Measurements from ENCODE around the gene ASB18.

ASB18 gene

DNA sequence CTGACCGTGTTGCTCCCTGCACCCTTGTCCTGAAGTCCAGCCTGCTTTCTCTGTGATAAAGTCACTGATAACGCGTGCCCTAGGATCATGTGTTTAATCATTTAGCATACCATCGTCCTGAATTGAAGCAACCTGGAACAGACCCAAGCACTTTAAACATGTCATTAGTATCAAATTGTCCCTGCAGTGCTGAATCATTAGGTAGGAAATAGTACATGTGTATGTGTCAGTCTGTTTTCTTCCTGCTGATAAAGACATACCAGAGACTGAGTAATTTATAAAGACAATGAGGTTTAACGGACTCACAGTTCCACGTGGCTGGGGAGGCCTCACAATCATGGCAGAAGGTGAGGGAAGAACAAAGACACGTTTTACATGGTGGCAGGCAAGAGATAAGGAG lies 2.8 kb downstream of the ASB18 start:
- Mint-ChIP-seq H3K4me3 (no peak overlapping the region), H3K27ac (no peak overlapping the region), H3K4me1 (ENCODE audit: low read depth) (no peaks in the 10 kb centered on the region), H3K27me3 (peaks cover 25% of the 10 kb centered on the region), H3K36me3 (ENCODE audit: low read depth) (no peaks in the 10 kb centered on the region), H3K9me3 (peaks cover 7% of the 10 kb centered on the region)

DNA sequence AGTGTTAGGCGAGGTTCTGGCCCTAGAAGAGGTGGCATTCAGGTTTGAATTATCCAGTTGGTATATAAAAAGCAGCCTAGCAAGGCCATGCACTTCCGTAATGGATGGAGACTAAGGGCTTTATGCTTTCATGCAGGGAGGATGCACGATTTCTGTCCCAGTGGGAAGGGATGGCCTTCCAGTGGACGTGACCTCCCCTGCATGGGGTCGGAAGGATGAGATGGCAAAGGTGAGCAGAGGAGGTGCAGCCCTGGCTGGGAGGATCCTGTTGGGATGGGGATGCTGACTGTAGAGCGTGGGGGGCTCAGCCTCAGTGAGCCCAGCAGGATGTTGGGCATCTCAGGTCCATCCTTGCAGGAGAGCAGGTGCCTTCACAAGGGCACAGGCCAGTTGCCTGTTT lies 4.8 kb downstream of the ASB18 start:
- H3K36me3 Mint-ChIP-seq (ENCODE audit: low read depth) = no peaks in the 10 kb centered on the region
- H3K4me3 Mint-ChIP-seq = no peak overlapping the region
- peaks cover 30% of the 10 kb centered on the region for H3K27me3 Mint-ChIP-seq
- no peak overlapping the region for H3K27ac Mint-ChIP-seq
- no peaks in the 10 kb centered on the region for H3K4me1 Mint-ChIP-seq (ENCODE audit: low read depth)
- peaks cover 7% of the 10 kb centered on the region for H3K9me3 Mint-ChIP-seq

DNA sequence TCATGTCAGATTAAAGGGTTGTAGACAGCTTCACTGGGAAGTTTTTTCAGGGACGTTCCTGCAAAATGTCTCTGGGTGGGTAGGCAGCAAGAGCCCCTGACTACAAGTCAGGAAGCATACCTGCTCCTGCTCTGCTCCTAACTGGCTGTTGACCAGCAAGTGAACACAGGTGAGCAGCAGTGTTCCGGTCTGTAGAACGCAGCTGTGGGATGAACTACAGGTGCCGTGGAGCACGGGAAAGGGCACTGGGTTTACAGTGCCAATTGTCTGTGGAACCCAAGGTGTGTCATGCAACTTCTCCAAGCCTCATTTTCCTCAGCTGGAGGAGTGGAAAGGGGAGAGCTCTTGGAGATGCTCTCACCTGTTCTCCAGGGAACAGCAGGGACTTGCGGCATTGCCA lies 6.6 kb downstream of the ASB18 start:
- Mint-ChIP-seq H3K27ac (no peak overlapping the region), H3K36me3 (ENCODE audit: low read depth) (no peaks in the 10 kb centered on the region), H3K27me3 (peaks cover 23% of the 10 kb centered on the region), H3K4me1 (ENCODE audit: low read depth) (no peaks in the 10 kb centered on the region), H3K4me3 (no peak overlapping the region), H3K9me3 (peaks cover 7% of the 10 kb centered on the region)

DNA sequence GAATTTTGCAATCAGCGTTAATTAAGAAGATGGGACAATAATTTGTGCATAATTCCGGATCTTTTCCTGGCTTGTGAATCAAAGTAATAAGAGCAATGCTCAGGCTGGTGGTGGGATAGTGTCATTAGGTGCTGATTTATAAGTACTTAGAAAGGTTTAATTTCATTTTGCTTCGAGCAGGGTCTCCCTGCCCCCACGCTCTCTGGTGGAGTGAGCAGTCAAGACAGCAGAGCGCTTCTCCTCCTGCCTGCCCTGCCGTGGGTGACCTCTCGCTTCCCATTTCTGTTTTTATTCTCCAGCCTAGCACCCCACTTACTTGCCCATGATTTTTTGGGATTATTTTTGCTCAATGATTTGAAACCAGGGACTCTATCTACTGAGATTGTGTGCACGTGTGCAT lies 7.1 kb downstream of the ASB18 start:
- H3K36me3 Mint-ChIP-seq (ENCODE audit: low read depth) = no peaks in the 10 kb centered on the region
- peaks cover 27% of the 10 kb centered on the region for H3K27me3 Mint-ChIP-seq
- no peak overlapping the region for H3K27ac Mint-ChIP-seq
- peaks cover 7% of the 10 kb centered on the region for H3K9me3 Mint-ChIP-seq
- no peaks in the 10 kb centered on the region for H3K4me1 Mint-ChIP-seq (ENCODE audit: low read depth)
- no peak overlapping the region for H3K4me3 Mint-ChIP-seq

DNA sequence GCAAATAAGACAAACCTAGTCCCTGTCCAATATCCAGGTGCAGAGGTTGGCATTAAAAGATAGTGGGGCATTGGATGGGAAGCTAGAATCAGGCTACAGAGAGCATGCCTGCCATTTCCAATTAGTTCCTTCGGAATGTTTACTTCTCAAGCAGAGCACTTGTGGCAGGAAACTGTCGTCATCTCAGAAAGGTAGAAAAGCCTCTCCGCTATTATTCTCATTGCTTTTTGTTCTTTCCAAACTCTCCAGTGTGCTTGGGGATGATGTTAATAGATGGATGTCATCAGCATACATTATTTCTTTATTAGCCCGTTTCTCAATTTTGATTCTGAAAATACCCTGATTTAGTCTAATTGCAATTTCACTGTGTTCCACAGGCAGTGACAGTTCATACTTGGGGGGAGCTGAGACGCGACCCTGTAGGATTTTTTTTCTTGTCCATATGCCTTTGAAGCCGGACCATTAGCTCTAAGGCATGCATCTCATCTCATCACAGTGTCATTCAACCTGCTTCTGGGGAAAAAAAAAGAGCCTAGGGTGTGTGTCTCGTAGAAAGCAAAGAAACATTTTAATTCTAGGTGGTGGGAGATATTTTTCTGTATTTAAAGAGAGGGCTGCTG lies 7.7 kb downstream of the ASB18 start:
- H3K4me1 Mint-ChIP-seq (ENCODE audit: low read depth) = no peaks in the 10 kb centered on the region
- H3K9me3 Mint-ChIP-seq = peaks cover 4% of the 10 kb centered on the region
- no peaks in the 10 kb centered on the region for H3K36me3 Mint-ChIP-seq (ENCODE audit: low read depth)

DNA sequence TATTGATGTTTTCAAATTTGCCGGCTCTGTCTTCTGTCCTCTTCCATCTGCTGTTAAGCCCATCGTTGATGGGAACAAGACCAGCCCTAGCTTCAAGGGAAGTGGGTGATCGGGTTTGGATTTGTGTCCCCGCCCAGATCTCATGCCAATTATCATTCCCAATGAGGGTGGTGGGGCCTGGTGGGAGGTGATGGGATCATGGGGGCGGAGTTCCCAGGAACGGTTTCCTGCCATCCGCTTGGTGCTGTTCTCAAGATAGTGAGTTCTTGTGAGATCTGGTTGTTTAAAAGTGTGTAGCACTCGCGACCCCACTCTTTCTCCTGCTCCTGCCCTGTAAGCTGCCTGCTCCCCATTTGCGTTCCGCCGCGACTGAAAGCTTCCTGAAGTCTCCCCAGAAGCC lies 9.5 kb downstream of the ASB18 start:
- no peaks in the 10 kb centered on the region for H3K36me3 Mint-ChIP-seq (ENCODE audit: low read depth)
- peaks cover 25% of the 10 kb centered on the region for H3K27me3 Mint-ChIP-seq
- H3K4me3 Mint-ChIP-seq = no peak overlapping the region
- H3K9me3 Mint-ChIP-seq = no peaks in the 10 kb centered on the region
- no peaks in the 10 kb centered on the region for H3K4me1 Mint-ChIP-seq (ENCODE audit: low read depth)
- no peak overlapping the region for H3K27ac Mint-ChIP-seq

More for the DNA sequence above, 7.7 kb downstream of the ASB18 start:
- no peak overlapping the region for H3K4me3 Mint-ChIP-seq
- peaks cover 27% of the 10 kb centered on the region for H3K27me3 Mint-ChIP-seq
- no peak overlapping the region for H3K27ac Mint-ChIP-seq

DNA sequence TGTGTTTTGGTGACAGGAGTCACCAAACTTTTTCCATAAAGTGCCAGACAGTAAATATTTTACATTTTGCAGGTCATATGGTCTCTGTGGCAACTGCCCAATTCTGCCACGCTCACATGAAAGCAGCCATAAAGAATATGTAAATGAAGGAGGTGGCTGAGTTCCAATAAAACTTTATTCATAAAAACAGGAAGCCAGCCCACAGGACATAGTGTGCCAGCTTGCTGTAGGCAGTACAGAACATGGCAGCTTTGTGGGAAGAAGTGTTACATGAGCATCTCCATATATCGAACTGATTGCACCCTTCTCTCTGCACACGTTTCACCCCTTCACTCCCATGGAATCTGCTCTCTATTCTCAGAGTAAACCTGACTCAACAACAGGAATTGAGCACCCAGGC lies 10.2 kb downstream of the ASB18 start:
- no peaks in the 10 kb centered on the region for H3K9me3 Mint-ChIP-seq
- H3K4me1 Mint-ChIP-seq (ENCODE audit: low read depth) = no peaks in the 10 kb centered on the region
- no peak overlapping the region for H3K27ac Mint-ChIP-seq
- no peaks in the 10 kb centered on the region for H3K36me3 Mint-ChIP-seq (ENCODE audit: low read depth)
- no peak overlapping the region for H3K4me3 Mint-ChIP-seq
- peaks cover 25% of the 10 kb centered on the region for H3K27me3 Mint-ChIP-seq

DNA sequence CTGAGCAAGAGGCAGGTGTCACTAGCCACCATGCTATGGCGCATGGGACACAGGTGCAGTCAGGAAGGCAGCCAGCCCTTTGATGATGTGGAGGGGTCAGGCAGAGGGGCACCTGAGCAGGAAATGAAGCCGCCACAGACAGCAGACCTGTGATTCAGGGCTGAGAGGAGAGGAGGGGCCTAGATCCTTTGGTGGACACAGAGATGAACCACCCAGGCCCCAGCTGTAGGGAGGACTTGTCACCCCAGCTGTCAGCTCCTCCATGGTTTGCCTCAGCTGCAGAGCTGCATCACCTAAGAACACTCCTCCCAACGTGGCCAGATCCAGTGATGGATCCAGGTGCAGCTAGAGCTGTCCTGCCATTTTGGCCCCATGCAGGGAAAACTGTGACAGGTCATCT lies 11.6 kb downstream of the ASB18 start:
- Mint-ChIP-seq H3K4me3 (no peak overlapping the region), H3K4me1 (ENCODE audit: low read depth) (no peaks in the 10 kb centered on the region), H3K9me3 (no peaks in the 10 kb centered on the region), H3K27ac (no peak overlapping the region), H3K27me3 (peaks cover 27% of the 10 kb centered on the region), H3K36me3 (ENCODE audit: low read depth) (no peaks in the 10 kb centered on the region)

DNA sequence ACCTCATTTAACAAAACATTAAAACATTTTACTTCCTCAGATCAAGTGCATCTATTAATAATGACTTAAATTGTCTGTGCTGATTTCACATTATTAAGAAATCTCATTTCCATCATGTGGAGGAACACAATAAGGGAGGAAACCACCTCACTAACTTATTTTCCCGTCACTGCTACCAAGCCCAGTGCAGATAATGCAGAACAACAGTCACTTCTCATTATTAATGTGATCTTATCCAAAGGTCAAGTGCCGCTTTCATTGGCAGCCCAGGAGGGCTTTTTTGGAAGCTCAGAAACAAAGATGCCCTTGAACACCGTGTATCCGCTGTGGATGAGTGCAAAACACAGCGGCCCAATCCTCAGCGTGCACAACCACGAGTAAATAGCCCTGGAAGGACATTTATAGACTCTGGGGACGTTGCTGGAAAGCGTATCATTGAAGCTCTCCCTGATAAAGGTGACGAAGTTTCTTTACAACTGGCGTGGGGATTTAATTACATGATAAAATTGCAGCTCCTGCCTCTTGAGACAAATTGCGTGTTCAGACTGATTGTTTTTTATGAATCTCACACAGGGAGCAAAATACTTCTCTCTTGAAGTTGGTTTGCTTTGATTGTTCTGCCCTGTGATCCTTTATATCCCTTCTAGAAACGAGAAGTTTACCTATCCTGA lies 13.2 kb downstream of the ASB18 start:
- Mint-ChIP-seq H3K27me3 (peaks cover 34% of the 10 kb centered on the region), H3K36me3 (ENCODE audit: low read depth) (no peaks in the 10 kb centered on the region), H3K4me1 (ENCODE audit: low read depth) (no peaks in the 10 kb centered on the region), H3K27ac (no peak overlapping the region), H3K9me3 (no peaks in the 10 kb centered on the region), H3K4me3 (no peak overlapping the region)

DNA sequence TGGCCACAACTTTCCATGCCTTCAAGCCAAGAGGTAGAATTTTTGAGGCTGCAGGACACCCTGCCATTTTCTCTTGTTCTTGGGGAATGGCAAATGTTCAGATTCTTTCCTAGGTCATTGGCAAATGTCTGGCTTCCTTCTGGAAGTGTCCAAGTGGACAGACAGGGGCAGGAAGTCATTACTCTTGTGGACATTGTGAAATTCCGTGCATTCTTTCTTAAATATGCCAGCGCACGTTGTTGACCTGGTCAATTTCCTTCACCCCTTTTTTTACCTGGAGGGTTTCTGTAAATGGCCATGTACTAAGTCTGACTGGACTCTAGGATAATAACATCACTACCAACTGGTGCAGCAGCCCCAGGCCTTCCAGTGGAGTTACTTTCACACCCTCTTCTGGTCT lies 13.9 kb downstream of the ASB18 start:
- Mint-ChIP-seq H3K9me3 (no peaks in the 10 kb centered on the region), H3K4me3 (no peak overlapping the region), H3K36me3 (ENCODE audit: low read depth) (no peaks in the 10 kb centered on the region), H3K4me1 (ENCODE audit: low read depth) (no peaks in the 10 kb centered on the region), H3K27ac (no peak overlapping the region), H3K27me3 (peaks cover 34% of the 10 kb centered on the region)

DNA sequence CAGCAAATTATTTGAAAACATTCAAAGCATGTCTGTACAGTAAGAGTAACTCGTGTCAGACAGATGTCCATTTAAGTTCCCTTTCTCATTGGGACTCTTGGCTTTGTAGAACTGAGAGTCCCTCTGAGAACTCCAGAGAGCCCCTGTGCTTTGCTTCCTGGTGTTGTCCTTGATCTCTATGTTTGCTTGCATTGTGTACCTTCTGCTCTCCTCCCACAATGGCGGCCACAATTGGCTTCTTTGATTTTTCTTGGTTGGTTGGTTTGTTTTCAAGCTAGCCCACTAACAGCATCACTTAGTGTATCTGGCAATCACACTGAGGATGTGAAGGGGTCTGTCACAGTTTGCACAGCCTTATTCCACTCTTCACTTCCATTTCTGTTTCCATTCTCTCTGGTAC lies 15.1 kb downstream of the ASB18 start:
- H3K4me1 Mint-ChIP-seq (ENCODE audit: low read depth) = no peaks in the 10 kb centered on the region
- no peaks in the 10 kb centered on the region for H3K36me3 Mint-ChIP-seq (ENCODE audit: low read depth)
- H3K27ac Mint-ChIP-seq = no peak overlapping the region
- no peaks in the 10 kb centered on the region for H3K9me3 Mint-ChIP-seq
- peaks cover 26% of the 10 kb centered on the region for H3K27me3 Mint-ChIP-seq
- no peak overlapping the region for H3K4me3 Mint-ChIP-seq

DNA sequence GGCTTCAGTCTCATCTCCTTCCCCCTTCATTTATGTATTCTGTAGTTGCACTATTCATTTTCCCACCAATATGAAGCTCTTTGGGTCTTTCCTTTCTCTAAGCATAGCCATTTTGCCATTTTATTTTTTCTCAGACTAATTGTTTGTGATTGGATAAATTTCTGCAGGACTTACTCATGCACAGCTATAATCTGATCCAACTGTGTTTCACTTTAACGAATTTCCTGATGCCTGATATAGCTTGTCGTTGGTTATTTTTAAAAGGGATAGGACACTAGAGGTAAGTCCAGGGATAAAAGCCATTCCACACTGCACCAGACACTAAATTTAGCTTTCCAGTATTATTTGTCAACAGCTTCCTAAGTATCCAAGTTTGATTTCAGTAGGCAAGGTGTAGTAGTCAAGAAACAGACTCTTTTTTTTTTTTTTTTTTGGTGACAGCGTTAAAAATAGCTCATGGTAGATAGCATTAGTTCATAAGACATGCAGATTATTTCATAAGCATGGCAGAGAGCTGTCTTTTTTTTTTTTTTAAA lies 17.4 kb downstream of the ASB18 start:
- Mint-ChIP-seq H3K4me3 (no peak overlapping the region), H3K27me3 (peaks cover 21% of the 10 kb centered on the region), H3K4me1 (ENCODE audit: low read depth) (no peaks in the 10 kb centered on the region), H3K36me3 (ENCODE audit: low read depth) (no peaks in the 10 kb centered on the region), H3K9me3 (no peaks in the 10 kb centered on the region), H3K27ac (no peak overlapping the region)

DNA sequence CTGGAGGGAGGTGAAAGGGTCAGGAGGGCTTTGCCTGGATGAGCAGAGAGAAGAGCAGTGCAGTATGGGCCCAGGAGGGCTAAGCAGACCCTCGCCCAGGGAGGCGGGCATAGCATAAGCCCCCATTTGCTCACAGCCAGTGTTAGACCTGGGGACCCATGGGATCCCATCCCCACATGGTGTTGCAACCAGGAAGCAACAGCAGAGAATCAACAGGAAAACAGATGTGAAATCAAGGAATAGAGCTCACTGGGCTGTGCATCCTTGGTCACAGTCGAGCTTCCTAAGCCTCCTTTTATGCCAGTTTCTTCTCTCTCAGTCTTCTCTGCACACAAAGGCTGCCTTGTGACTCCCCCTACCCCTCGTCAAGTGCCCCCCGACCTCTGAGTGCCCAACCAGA lies 19.9 kb downstream of the ASB18 start:
- no peaks in the 10 kb centered on the region for H3K4me1 Mint-ChIP-seq (ENCODE audit: low read depth)
- peaks cover 21% of the 10 kb centered on the region for H3K27me3 Mint-ChIP-seq
- H3K9me3 Mint-ChIP-seq = no peaks in the 10 kb centered on the region
- no peak overlapping the region for H3K27ac Mint-ChIP-seq
- no peak overlapping the region for H3K4me3 Mint-ChIP-seq
- no peaks in the 10 kb centered on the region for H3K36me3 Mint-ChIP-seq (ENCODE audit: low read depth)

DNA sequence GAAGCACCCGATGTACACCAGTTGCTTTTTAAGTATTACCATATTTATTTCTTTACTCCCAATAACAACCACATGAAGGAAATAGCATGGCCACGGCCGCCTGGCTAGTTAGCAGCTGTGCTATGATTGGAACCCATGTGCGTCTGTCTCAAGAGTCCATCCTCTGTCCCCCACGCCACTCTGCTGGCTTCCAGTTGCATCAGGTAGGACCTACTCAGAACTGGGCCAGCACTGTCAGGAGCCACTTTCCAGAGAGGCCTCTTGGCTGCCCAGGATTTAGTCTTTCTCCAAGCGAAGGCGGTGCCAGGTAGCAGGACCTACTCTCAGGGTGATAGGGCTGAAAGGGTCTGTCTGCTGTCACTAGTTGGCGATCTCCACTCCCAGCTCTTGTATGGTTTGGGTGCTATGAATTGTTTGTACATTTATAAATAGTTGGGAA lies 22.1 kb downstream of the ASB18 start:
- H3K27me3 Mint-ChIP-seq = peaks cover 26% of the 10 kb centered on the region
- H3K9me3 Mint-ChIP-seq = no peaks in the 10 kb centered on the region
- no peak overlapping the region for H3K27ac Mint-ChIP-seq
- no peaks in the 10 kb centered on the region for H3K4me1 Mint-ChIP-seq (ENCODE audit: low read depth)
- no peaks in the 10 kb centered on the region for H3K36me3 Mint-ChIP-seq (ENCODE audit: low read depth)
- H3K4me3 Mint-ChIP-seq = no peak overlapping the region

DNA sequence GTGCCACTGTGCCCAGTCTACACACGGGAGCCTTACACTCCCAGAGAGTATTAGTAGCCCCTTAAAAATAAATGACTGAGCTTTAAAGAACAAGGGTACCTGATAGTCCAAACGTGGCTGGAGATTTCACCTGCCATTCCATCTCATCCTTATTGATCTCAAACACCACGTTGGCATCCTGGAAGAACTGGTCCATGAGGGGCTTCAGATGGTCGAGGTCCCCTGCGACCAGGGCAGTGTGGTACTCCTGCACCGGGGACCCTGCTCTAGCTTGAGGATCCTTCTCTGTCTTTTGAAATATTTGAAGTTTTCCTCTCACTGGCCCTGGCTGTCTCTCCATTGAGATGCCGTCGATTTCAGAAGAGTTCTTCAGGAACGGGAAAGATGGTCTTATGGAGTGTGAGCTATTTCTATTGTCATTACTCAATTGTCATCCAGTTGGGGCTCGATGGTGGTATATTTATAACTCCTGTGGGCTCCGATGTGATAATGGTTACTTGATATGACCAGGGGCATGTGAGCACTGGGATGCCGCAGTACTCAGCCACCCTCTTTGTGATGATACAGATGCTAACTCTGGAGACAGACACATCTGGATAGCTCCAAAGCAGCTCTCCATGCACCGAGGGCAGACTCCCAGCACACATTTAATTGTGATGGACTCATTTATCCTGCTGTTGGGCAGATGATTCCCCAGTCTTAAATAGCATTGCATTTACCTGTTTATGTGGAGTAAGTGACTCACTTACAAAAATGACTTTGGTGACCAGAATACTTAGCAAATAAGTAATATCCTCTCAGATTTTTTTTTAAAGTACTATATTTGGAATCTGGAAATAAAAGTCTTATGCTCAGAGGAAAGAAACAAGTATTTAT lies 22.8 kb downstream of the ASB18 start:
- H3K27me3 Mint-ChIP-seq = peaks cover 25% of the 10 kb centered on the region
- no peaks in the 10 kb centered on the region for H3K9me3 Mint-ChIP-seq
- H3K4me3 Mint-ChIP-seq = no peak overlapping the region
- H3K4me1 Mint-ChIP-seq (ENCODE audit: low read depth) = no peaks in the 10 kb centered on the region
- H3K27ac Mint-ChIP-seq = no peak overlapping the region
- no peaks in the 10 kb centered on the region for H3K36me3 Mint-ChIP-seq (ENCODE audit: low read depth)

Measured in stimulated activated naive CD8-positive, alpha-beta T cell treated with anti-CD3 and anti-CD28 coated beads, Interleukin-15, Interleukin-2, amounts not matched to agents 100 ng/mL and 50 ng/mL, for 24 hours (primary cell).